Measurements from ENCODE around the gene PLA2G4F. TPM values are rescaled to one million over a fixed set of nuclear protein-coding genes. Genes with fewer than 3 reads are reported as not detected.

Gene PLA2G4F
- total RNA-seq, 3 donors from 2014 or later (not counting 1 experiment from before 2014, with no cell fraction given), result not detected

GRCh38 chr15:42157381-42157780 is 945 bp upstream of the PLA2G4F start:
- H3K9me3 Mint-ChIP-seq, result no peaks in the 10 kb centered on the region
- no peaks in the 10 kb centered on the region for H3K27me3 ChIP-seq (ENCODE audit: control insufficient read depth, insufficient read depth, low read length)
- H3K27me3 Mint-ChIP-seq (ENCODE audit: low read depth in 2 of 2), result no peaks in the 10 kb centered on the region
- no peaks in the 10 kb centered on the region for H3K4me1 Mint-ChIP-seq
- TF ChIP-seq CTCF (IDR thresholded peaks at IDR 0.05), result no peak
- no peak overlapping the region for H3K4me3 ChIP-seq (ENCODE audit: low read length)
- no peak overlapping the region for H3K4me3 Mint-ChIP-seq
- H3K27ac ChIP-seq (ENCODE audit: low read length), result no peak overlapping the region
- DNase-seq (no peak), ATAC-seq (no peak)
- no peak overlapping the region for H3K27ac Mint-ChIP-seq
- H3K9me3 ChIP-seq (ENCODE audit: control insufficient read depth, insufficient read depth, low read length), result no peaks in the 10 kb centered on the region
- peaks cover 36% of the 10 kb centered on the region for H3K36me3 ChIP-seq (ENCODE audit: control insufficient read depth, insufficient read depth, low read length)
- intact Hi-C loops (cut with micrococcal nuclease), result no loop called here
- 93% methylated on average over 8 of the region's 8 CpGs for WGBS (ENCODE audit: insufficient coverage)
- H3K36me3 Mint-ChIP-seq, result peaks cover 8% of the 10 kb centered on the region
- H3K4me1 ChIP-seq (ENCODE audit: control insufficient read depth, insufficient read depth, low read length), result no peaks in the 10 kb centered on the region

GRCh38 chr15:42155546-42156242 is 742 bp downstream of the PLA2G4F start:
- H3K36me3 Mint-ChIP-seq, result no peaks in the 10 kb centered on the region
- TF ChIP-seq CTCF (IDR thresholded peaks at IDR 0.05), result no peak
- H3K27ac Mint-ChIP-seq, result no peak overlapping the region
- no peak overlapping the region for H3K4me3 ChIP-seq (ENCODE audit: low read length)
- no peak overlapping the region for H3K4me3 Mint-ChIP-seq
- no peak overlapping the region for H3K27ac ChIP-seq (ENCODE audit: low read length)
- no peaks in the 10 kb centered on the region for H3K4me1 Mint-ChIP-seq
- WGBS (ENCODE audit: insufficient coverage), result 83% methylated on average over 27 of the region's 27 CpGs
- no peaks in the 10 kb centered on the region for H3K9me3 ChIP-seq (ENCODE audit: control insufficient read depth, insufficient read depth, low read length)
- ATAC-seq (no peak), DNase-seq (no peak)
- intact Hi-C loops (cut with micrococcal nuclease), result no loop called here
- no peaks in the 10 kb centered on the region for H3K27me3 Mint-ChIP-seq (ENCODE audit: low read depth in 2 of 2)
- peaks cover 20% of the 10 kb centered on the region for H3K36me3 ChIP-seq (ENCODE audit: control insufficient read depth, insufficient read depth, low read length)
- H3K4me1 ChIP-seq (ENCODE audit: control insufficient read depth, insufficient read depth, low read length), result no peaks in the 10 kb centered on the region
- no peaks in the 10 kb centered on the region for H3K9me3 Mint-ChIP-seq
- H3K27me3 ChIP-seq (ENCODE audit: control insufficient read depth, insufficient read depth, low read length), result no peaks in the 10 kb centered on the region

- DNase-seq (no peak), ATAC-seq (peak in 1 of 3 donors; percentile 8)
- H3K27ac Mint-ChIP-seq, result no peak overlapping the region
- no peaks in the 10 kb centered on the region for H3K27me3 Mint-ChIP-seq (ENCODE audit: low read depth in 2 of 2)
- no peak overlapping the region for H3K4me3 Mint-ChIP-seq
- WGBS (ENCODE audit: insufficient coverage), result 96% methylated on average over 14 of the region's 14 CpGs
- no peaks in the 10 kb centered on the region for H3K36me3 Mint-ChIP-seq
- no peak for TF ChIP-seq CTCF (IDR thresholded peaks at IDR 0.05)
- Histone ChIP-seq H3K27ac (ENCODE audit: low read length) (no peak overlapping the region), H3K36me3 (ENCODE audit: control insufficient read depth, insufficient read depth, low read length) (peaks cover 13% of the 10 kb centered on the region), H3K9me3 (ENCODE audit: control insufficient read depth, insufficient read depth, low read length) (no peaks in the 10 kb centered on the region), H3K4me3 (ENCODE audit: low read length) (no peak overlapping the region), H3K4me1 (ENCODE audit: control insufficient read depth, insufficient read depth, low read length) (no peaks in the 10 kb centered on the region), H3K27me3 (ENCODE audit: control insufficient read depth, insufficient read depth, low read length) (no peaks in the 10 kb centered on the region)
- intact Hi-C loops (cut with micrococcal nuclease), result no loop called here
- H3K4me1 Mint-ChIP-seq, result no peaks in the 10 kb centered on the region
- no peaks in the 10 kb centered on the region for H3K9me3 Mint-ChIP-seq
Measured at GRCh38 chr15:42154956-42155355, 1.5 kb downstream of the PLA2G4F start.

Data from natural killer cell (primary cell).